Measurements from ENCODE around the gene CD47. TPM values are rescaled to one million over a fixed set of nuclear protein-coding genes. Genes with fewer than 3 reads are reported as not detected.

Gene CD47
- total RNA-seq, 1 experiment from 2014 or later = 16.3 TPM

DNA sequence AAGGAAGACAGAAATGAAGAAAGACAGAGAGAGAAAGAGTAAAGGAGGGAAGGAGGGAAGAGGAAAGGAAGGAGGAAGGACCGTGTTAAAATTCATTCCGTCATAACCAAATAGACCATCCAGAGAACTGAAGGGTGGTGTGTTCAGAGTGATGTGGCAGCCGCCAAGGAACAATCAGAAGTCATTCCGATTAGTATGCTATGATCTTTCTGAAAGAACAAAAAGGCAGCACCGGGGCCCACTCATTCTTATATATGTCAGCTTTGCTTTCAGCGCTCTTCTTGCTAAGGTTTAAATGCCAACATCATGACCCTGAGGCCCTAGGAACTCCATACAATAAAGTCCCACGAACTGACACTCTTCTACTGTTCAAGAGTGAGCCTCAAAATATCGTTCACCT is 78.5 kb downstream of the CD47 start:
- Mint-ChIP-seq H3K27me3 (ENCODE audit: low read depth) (no peaks in the 10 kb centered on the region; the same call in 1 of the 2 replicates), H3K4me1 (peaks cover 10% of the 10 kb centered on the region), H3K27ac (no peak overlapping the region), H3K36me3 (no peaks in the 10 kb centered on the region), H3K9me3 (peaks cover 6% of the 10 kb centered on the region), H3K4me3 (no peak overlapping the region)
- POLR2A ChIA-PET = no interaction called here
- ATAC-seq = no peak
- no peak for DNase-seq (ENCODE audit: low spot score)
- TF ChIP-seq ZNF416 (CRISPR knock-in tag; IDR thresholded peaks at IDR 0.05) = no peak
- TF ChIP-seq NFYB (CRISPR knock-in tag; conservative IDR thresholded peaks at IDR 0.05; ENCODE audit: low read depth) = no peak
- TF ChIP-seq KAT7 (CRISPR knock-in tag; IDR thresholded peaks at IDR 0.05; ENCODE audit: borderline replicate concordance) = no peak
- no peak for TF ChIP-seq IRF2 (CRISPR knock-in tag; IDR thresholded peaks at IDR 0.05; ENCODE audit: borderline replicate concordance, low read depth)
- CTCF ChIA-PET = no interaction called here

DNA sequence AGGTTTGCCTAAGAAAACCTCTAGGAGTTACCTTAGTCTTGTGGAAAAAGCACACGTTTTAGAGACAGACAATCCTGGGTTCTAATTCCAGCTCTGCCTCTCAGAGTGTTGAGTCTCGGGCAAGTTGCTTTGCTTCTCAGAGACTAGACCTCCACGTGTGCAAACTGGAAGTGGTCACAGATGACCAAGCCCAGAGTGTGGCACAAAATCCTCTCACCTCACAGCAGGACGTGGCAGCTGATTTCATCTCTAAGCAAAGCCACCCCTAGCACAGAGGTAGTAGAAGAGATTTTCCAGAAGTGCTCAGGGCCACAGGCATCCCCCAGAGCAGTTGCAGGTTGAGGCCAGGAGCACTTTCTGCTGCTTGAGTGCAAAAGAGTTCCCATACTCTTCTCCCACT is 79.2 kb downstream of the CD47 start:
- no peak for DNase-seq (ENCODE audit: low spot score)
- ChIA-PET POLR2A (no interaction called here), CTCF (no interaction called here)
- no peak for ATAC-seq
- H3K27me3 Mint-ChIP-seq (ENCODE audit: low read depth) = no peaks in the 10 kb centered on the region; the same call in 1 of the 2 replicates
- H3K4me1 Mint-ChIP-seq = peaks cover 10% of the 10 kb centered on the region
- peaks cover 3% of the 10 kb centered on the region for H3K9me3 Mint-ChIP-seq
- no peak for TF ChIP-seq CREM (CRISPR knock-in tag; IDR thresholded peaks at IDR 0.05)
- TF ChIP-seq TCF7 (CRISPR knock-in tag; IDR thresholded peaks at IDR 0.05; ENCODE audit: low read depth) = no peak
- TF ChIP-seq, protein P1, sequence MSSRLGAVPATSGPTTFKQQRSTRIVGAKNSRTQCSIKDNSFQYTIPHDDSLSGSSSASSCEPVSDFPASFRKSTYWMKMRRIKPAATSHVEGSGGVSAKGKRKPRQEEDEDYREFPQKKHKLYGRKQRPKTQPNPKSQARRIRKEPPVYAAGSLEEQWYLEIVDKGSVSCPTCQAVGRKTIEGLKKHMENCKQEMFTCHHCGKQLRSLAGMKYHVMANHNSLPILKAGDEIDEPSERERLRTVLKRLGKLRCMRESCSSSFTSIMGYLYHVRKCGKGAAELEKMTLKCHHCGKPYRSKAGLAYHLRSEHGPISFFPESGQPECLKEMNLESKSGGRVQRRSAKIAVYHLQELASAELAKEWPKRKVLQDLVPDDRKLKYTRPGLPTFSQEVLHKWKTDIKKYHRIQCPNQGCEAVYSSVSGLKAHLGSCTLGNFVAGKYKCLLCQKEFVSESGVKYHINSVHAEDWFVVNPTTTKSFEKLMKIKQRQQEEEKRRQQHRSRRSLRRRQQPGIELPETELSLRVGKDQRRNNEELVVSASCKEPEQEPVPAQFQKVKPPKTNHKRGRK (CRISPR knock-in tag; IDR thresholded peaks at IDR 0.05; ENCODE audit: borderline replicate concordance) = no peak
- no peak for TF ChIP-seq ZNF396 (CRISPR knock-in tag; IDR thresholded peaks at IDR 0.05; ENCODE audit: borderline replicate concordance)
- TF ChIP-seq, protein P2, sequence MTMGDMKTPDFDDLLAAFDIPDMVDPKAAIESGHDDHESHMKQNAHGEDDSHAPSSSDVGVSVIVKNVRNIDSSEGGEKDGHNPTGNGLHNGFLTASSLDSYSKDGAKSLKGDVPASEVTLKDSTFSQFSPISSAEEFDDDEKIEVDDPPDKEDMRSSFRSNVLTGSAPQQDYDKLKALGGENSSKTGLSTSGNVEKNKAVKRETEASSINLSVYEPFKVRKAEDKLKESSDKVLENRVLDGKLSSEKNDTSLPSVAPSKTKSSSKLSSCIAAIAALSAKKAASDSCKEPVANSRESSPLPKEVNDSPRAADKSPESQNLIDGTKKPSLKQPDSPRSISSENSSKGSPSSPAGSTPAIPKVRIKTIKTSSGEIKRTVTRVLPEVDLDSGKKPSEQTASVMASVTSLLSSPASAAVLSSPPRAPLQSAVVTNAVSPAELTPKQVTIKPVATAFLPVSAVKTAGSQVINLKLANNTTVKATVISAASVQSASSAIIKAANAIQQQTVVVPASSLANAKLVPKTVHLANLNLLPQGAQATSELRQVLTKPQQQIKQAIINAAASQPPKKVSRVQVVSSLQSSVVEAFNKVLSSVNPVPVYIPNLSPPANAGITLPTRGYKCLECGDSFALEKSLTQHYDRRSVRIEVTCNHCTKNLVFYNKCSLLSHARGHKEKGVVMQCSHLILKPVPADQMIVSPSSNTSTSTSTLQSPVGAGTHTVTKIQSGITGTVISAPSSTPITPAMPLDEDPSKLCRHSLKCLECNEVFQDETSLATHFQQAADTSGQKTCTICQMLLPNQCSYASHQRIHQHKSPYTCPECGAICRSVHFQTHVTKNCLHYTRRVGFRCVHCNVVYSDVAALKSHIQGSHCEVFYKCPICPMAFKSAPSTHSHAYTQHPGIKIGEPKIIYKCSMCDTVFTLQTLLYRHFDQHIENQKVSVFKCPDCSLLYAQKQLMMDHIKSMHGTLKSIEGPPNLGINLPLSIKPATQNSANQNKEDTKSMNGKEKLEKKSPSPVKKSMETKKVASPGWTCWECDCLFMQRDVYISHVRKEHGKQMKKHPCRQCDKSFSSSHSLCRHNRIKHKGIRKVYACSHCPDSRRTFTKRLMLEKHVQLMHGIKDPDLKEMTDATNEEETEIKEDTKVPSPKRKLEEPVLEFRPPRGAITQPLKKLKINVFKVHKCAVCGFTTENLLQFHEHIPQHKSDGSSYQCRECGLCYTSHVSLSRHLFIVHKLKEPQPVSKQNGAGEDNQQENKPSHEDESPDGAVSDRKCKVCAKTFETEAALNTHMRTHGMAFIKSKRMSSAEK (CRISPR knock-in tag; IDR thresholded peaks at IDR 0.05; ENCODE audit: borderline replicate concordance) = no peak
- no peak for TF ChIP-seq NFATC4 (CRISPR knock-in tag; IDR thresholded peaks at IDR 0.05)
- no peak for TF ChIP-seq ZNF232 (CRISPR knock-in tag; IDR thresholded peaks at IDR 0.05)
- TF ChIP-seq FOXP1 (CRISPR knock-in tag; IDR thresholded peaks at IDR 0.05; ENCODE audit: borderline replicate concordance) = no peak
- no peak for TF ChIP-seq PRRX2 (CRISPR knock-in tag; IDR thresholded peaks at IDR 0.05)
- TF ChIP-seq, protein P3, sequence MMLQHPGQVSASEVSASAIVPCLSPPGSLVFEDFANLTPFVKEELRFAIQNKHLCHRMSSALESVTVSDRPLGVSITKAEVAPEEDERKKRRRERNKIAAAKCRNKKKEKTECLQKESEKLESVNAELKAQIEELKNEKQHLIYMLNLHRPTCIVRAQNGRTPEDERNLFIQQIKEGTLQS (CRISPR knock-in tag; conservative IDR thresholded peaks at IDR 0.05) = no peak
- TF ChIP-seq CBFB (CRISPR knock-in tag; IDR thresholded peaks at IDR 0.05; ENCODE audit: low read depth) = no peak
- no peak for TF ChIP-seq SOX15 (CRISPR knock-in tag; IDR thresholded peaks at IDR 0.05)
- TF ChIP-seq ZNF423 (CRISPR knock-in tag; IDR thresholded peaks at IDR 0.05) = no peak
- TF ChIP-seq JUN (CRISPR knock-in tag; IDR thresholded peaks at IDR 0.05) = no peak
- no peaks in the 10 kb centered on the region for H3K36me3 Mint-ChIP-seq
- H3K27ac Mint-ChIP-seq = no peak overlapping the region
- H3K4me3 Mint-ChIP-seq = no peak overlapping the region
